Loucy (cell line): ENCODE data around the gene DDX6.

ENCODE experiments used
- H2AFZ ChIP-seq: fragments of 200-600 bp; sonication (generic); 2 replicates; pipeline ENCODE4 v1.6.0; 2016; ENCODE audit warnings: antibody characterized with exemption, mild to moderate bottlenecking, low read length, moderate library complexity
- H3F3A ChIP-seq: fragments of 200-600 bp; 2 replicates; pipeline ENCODE4 v1.6.0; 2016; ENCODE audit warnings: antibody characterized with exemption, low read depth, mild to moderate bottlenecking
- H3K27me3 ChIP-seq: fragments of 200-600 bp; sonication (generic); 2 replicates; pipeline ENCODE4 v1.6.1; 2014; ENCODE audit warnings: low read length, mild to moderate bottlenecking; ENCODE audit not compliant: insufficient read depth, poor library complexity, severe bottlenecking
- H3K36me3 ChIP-seq: fragments of 200-600 bp; sonication (generic); 2 replicates; pipeline ENCODE4 v1.6.1; 2016; ENCODE audit warnings: low read length; ENCODE audit not compliant: insufficient read depth
- H3K4me1 ChIP-seq: fragments of 200-600 bp; sonication (generic); 2 replicates; pipeline ENCODE4 v1.5.1; 2014; ENCODE audit warnings: low read length, mild to moderate bottlenecking; ENCODE audit not compliant: insufficient read depth, poor library complexity, severe bottlenecking
- H3K4me2 ChIP-seq: fragments of 200-600 bp; sonication (generic); 2 replicates; pipeline ENCODE4 v1.6.0; 2014; ENCODE audit warnings: antibody characterized with exemption, low read length, low read depth, mild to moderate bottlenecking; ENCODE audit not compliant: poor library complexity, severe bottlenecking
- H3K4me3 ChIP-seq: fragments of 200-600 bp; sonication (generic); 2 replicates; pipeline ENCODE4 v1.5.1; 2014; ENCODE audit warnings: low read length, mild to moderate bottlenecking, mixed read lengths; ENCODE audit not compliant: poor library complexity, severe bottlenecking
- H3K79me2 ChIP-seq: fragments of 200-600 bp; sonication (generic); 2 replicates; pipeline ENCODE4 v1.6.1; 2014; ENCODE audit warnings: low read length; ENCODE audit not compliant: insufficient read depth
- H3K9ac ChIP-seq: fragments of 200-600 bp; sonication (generic); 2 replicates; pipeline ENCODE4 v1.6.0; 2014; ENCODE audit warnings: mild to moderate bottlenecking, low read depth, low read length, moderate library complexity; ENCODE audit not compliant: poor library complexity, severe bottlenecking
- H3K9me2 ChIP-seq: fragments of 200-600 bp; sonication (generic); replicated peaks from 2 replicates; pipeline ENCODE4 v1.6.1; 2016; ENCODE audit warnings: low read depth, low read length, mixed read lengths
- H3K9me3 ChIP-seq: fragments of 200-600 bp; sonication (generic); 2 replicates; pipeline ENCODE4 v1.6.1; 2014; ENCODE audit warnings: mild to moderate bottlenecking, antibody characterized with exemption, low read length, low read depth; ENCODE audit not compliant: insufficient read depth
- H4K20me1 ChIP-seq: fragments of 200-600 bp; sonication (generic); 2 replicates; pipeline ENCODE4 v1.6.0; 2014; ENCODE audit warnings: antibody characterized with exemption, low read length, mild to moderate bottlenecking; ENCODE audit not compliant: insufficient read depth, poor library complexity, severe bottlenecking
- EZH2phosphoT487 ChIP-seq: fragments of 200-600 bp; IDR thresholded peaks from 2 replicates; pipeline ENCODE4 v1.6.1; 2018; ENCODE audit warnings: antibody characterized with exemption, mild to moderate bottlenecking, moderate library complexity, borderline replicate concordance
- TF ChIP-seq, protein P1 (sequence below): fragments of 200-600 bp; sonication (generic); conservative IDR thresholded peaks from 2 replicates; pipeline ENCODE4 v1.5.1; 2014; ENCODE audit warnings: mild to moderate bottlenecking, antibody characterized with exemption, low read length

DDX6 gene

DNA sequence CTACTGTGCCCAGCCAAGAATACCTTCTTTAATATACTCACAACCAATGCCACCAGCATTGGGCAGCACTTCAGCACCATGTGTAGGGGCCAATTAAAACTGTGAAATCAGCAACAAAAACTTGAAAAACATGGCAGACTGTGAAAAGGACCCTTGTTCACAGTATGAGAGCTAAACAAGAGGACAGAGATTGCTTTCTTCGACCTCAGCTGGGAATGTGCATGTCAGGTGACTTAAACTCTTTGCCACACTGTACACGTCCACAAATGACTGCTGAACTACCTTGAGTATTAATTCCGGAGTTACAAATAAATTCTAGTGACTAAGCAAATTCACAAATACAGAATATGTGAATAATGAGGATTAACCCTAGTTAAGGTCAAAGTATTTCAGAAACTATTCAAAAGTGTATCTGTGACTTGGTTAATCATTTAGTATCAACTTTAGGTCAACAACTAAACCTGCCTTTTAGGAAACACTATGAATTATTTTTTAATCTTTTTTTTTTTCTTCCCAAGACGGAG lies 33.0 kb downstream of the DDX6 start:
- Histone ChIP-seq H3F3A (peaks cover 7% of the 10 kb centered on the region), H3K36me3 (peaks cover 94% of the 10 kb centered on the region), H3K9ac (no peak overlapping the region)

DNA sequence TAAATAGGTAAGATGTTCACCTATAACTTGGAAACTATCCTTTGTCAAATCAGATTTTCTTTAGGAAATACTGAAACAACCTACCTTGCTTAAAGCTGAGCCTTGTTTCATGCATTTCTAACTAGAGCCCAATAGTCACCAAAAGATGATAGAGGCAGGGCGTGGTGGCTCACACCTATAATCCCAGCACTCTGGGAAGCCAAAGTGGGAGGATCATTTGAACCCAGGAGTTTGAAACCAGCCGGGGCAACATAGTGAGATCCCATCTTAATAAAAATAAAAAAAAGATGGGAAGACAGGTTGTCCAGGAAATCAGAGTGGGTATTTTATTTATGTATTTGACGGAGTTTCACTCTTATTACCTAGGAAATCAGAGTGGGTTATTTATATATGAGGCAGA lies 38.3 kb downstream of the DDX6 start:
- Histone ChIP-seq H3K9me2 (no peaks in the 10 kb centered on the region), H3K9ac (no peak overlapping the region), H3K27me3 (no peaks in the 10 kb centered on the region), H3K36me3 (peaks cover 88% of the 10 kb centered on the region), H4K20me1 (peaks cover 6% of the 10 kb centered on the region), H3F3A (peaks cover 11% of the 10 kb centered on the region), H3K4me3 (no peak overlapping the region), H3K79me2 (no peaks in the 10 kb centered on the region), H2AFZ (no peak overlapping the region), H3K9me3 (no peaks in the 10 kb centered on the region), H3K4me1 (no peaks in the 10 kb centered on the region), H3K4me2 (no peak overlapping the region)
- TF ChIP-seq, protein P1, sequence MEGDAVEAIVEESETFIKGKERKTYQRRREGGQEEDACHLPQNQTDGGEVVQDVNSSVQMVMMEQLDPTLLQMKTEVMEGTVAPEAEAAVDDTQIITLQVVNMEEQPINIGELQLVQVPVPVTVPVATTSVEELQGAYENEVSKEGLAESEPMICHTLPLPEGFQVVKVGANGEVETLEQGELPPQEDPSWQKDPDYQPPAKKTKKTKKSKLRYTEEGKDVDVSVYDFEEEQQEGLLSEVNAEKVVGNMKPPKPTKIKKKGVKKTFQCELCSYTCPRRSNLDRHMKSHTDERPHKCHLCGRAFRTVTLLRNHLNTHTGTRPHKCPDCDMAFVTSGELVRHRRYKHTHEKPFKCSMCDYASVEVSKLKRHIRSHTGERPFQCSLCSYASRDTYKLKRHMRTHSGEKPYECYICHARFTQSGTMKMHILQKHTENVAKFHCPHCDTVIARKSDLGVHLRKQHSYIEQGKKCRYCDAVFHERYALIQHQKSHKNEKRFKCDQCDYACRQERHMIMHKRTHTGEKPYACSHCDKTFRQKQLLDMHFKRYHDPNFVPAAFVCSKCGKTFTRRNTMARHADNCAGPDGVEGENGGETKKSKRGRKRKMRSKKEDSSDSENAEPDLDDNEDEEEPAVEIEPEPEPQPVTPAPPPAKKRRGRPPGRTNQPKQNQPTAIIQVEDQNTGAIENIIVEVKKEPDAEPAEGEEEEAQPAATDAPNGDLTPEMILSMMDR = no peak
- no peak for TF ChIP-seq EZH2phosphoT487

More for the DNA sequence above, 33.0 kb downstream of the DDX6 start:
- H2AFZ ChIP-seq = no peak overlapping the region
- no peaks in the 10 kb centered on the region for H3K4me1 ChIP-seq
- peaks cover 10% of the 10 kb centered on the region; the same call in 1 of the 2 replicates for H3K79me2 ChIP-seq
- H3K4me2 ChIP-seq = no peak overlapping the region
- no peak for TF ChIP-seq EZH2phosphoT487
- TF ChIP-seq, protein P1 = no peak
- no peak overlapping the region for H3K4me3 ChIP-seq
- peaks cover 18% of the 10 kb centered on the region for H4K20me1 ChIP-seq
- no peaks in the 10 kb centered on the region for H3K9me2 ChIP-seq
- H3K27me3 ChIP-seq = no peaks in the 10 kb centered on the region
- no peaks in the 10 kb centered on the region for H3K9me3 ChIP-seq

DNA sequence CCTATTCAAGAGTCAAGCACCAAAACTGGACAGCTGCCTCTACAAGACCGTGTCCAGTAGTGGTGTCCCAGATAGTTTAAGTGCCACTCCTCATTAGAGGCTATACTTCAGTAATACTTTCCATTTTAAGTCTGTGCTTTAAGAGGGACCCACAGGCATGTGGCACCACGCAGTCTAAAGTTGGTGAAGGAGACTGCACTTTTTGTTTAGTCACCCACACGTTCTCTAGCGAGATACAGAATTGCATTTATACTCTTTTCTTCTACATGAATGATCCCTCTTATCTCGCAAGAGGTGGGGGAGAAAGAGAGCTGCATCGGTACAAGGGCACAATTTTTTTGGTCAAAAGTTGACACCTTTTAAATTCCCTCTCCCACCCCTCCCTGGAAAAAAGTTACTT lies 41.5 kb downstream of the DDX6 start:
- H4K20me1 ChIP-seq = peaks cover 4% of the 10 kb centered on the region
- no peaks in the 10 kb centered on the region for H3K9me3 ChIP-seq
- no peak overlapping the region for H3K4me2 ChIP-seq
- no peaks in the 10 kb centered on the region for H3K9me2 ChIP-seq
- H3K27me3 ChIP-seq = no peaks in the 10 kb centered on the region
- H3K36me3 ChIP-seq = peaks cover 57% of the 10 kb centered on the region
- H3K79me2 ChIP-seq = no peaks in the 10 kb centered on the region
- H2AFZ ChIP-seq = no peak overlapping the region
- no peak overlapping the region for H3K9ac ChIP-seq
- no peak overlapping the region for H3K4me3 ChIP-seq
- H3F3A ChIP-seq = peaks cover 4% of the 10 kb centered on the region; the same call in 1 of the 2 replicates
- H3K4me1 ChIP-seq = no peaks in the 10 kb centered on the region
- TF ChIP-seq, protein P1 = no peak
- TF ChIP-seq EZH2phosphoT487 = no peak
